Activated T-cell treated with anti-CD3 and anti-CD28 coated beads for 48 hours (primary cell): Measurements from ENCODE around the gene KIF21B.
A peak's percentile ranks its signal among the peaks of the same experiment; 100 is the strongest.

ENCODE experiments used
- DNase-seq: peaks from one replicate; pipeline ENCODE4 v3.0.0-alpha.2; 2020; ENCODE audit warnings: low read depth

The KIF21B gene

DNA sequence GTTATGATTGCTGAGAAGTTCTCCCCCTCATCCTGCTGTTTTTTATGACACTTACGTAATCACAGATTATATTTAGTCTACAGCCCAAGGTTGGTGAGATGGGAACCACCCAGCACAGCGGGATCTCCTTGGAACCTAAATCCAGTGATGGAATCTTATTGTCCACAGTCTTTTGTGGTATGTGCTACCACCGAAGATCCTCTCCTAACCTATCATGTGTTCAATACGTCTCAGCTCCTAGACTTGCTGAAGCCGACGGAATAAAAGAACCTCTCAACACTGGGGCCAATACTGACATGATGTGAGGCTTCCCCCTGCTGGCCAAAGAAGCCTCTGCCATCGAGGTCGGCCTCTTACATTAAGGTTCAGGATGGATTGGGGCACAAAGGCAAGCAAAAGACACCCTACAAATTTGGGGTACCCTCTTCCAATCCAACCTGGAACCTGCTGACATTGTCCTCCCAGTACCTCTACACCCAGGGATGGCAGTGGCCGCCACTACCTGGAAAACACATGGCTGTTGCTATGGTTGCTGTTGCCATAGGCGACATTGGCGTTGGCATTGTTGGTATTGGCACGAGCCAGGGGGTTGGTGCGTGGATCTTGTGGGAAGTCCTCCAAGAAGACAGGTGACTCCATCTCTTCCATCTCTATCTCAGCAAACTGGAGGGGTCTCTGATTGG lies 19.4 kb upstream of the KIF21B start:
- peak; percentile 44 for DNase-seq

DNA sequence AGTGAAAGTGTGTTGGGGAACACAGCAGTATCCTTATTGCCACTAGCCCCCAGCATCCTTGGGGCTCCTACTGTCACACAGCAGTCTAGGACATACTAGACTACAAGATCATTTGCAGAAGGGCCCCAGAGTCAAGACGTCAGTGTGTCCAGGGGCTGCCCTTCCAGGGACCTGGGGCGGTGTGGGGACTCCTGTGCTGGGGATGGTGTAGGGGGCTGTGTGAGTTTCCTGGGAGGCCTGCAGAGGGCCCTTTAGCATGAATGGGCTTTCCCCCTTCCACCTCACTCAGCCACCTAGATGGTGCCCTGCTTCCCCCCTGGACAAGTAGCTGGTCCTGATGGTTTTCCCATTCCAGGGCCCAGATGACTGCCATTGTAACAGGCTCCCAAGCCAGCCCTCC lies 17.5 kb upstream of the KIF21B start:
- DNase-seq = no peak

DNA sequence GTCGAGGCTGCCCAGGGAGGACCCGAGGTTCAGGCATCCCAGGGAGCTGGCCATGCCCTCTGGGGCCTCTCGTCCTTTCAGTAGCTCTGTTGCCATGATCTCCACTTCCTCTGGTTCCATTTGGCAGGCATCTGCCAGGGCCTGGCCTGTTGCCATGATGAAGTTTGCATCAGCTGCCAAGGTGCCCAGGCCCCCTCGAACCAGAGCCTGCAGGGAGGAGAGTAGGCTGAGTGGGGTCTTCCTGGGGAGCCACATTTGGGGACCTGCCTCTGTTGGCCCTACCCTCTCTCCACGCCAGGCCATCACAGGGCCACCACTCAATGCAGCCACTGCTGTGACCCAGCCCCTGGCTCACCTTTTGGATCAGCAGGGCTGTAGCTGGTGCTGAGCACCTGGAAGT lies 16.4 kb upstream of the KIF21B start:
- DNase-seq = no peak

DNA sequence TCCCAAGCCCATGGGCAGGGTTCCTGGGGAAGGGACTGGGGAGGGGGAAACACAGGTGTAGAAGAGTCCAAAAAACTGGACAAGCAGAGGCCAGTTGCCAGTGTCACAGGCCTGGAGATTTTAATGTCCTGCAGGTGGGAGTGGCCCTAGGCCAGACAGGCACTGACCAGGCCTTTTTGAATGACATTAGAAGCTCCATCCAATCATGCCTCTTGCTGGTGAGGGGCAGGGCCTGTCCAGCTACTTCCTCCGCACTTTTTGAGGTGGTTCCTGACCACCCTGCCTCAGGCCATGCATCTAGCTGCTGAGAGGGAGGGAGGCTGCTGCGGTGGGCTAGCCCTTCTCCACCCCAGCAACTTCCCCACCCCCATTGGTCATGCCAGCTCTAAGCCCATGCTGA lies 15.9 kb upstream of the KIF21B start:
- no peak for DNase-seq

DNA sequence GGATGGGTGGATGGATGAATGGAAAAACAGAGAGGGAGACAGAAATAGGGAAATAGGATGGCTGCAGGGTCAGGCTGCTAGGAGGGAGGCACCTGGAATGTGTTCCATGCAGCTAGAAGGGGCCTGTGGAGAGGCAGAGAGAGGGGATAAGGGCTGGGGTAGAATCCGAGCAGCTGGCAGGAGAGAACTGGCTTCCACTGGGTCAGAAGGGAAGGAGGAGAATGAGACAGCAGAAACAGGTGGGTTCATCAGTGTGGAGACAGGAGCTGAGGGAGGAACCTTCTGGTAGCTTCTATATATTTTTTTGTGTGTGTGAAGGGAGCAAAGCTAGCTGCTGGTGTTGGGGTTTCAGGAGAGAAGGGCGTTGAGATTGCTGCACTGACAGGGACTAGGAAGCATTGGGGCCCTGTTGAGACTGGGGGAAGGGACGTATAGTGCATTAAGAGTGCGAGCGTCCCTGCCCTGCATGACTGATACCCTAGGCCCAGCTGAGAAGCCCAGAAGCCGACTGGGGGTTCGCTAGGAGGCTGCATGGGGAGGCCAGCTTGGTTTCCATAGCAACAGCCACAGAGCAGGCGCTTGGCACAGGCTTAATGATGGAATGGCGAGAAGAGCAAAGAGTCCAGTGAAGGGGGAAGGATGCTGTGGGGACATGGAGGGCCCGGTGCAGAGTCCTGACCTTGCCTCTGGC lies 14.8 kb upstream of the KIF21B start:
- no peak for DNase-seq

DNA sequence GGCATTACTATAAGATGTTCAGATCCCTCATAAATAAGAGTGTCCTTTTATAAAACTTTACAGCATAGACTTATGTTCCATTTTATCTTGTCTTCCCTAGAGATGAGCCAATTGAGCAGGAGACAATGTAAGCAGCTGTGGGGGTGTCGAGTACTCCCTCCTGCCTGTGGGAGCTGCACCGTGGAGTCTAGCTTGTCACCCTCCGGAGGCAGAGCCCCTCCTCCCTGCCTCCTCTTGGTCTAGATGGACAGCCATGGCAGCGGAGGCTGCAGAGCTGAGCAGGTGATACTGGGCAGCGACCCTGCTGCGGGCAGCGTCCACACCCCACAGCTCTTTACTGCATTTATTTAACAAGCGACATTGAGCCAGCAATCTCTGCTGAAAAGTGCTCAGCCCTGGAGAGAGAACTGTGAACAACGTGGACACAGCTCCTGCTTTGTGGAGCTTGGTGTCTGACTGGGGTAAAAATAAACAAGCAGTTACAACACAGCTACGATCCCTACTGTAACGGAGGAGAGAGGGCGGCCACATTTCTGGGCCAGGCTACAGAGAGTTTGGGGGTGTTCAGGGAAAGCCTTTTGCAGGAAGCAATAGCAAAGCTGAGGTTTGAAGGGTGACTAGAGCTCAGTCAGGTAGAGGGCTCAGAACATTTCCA lies 12.8 kb upstream of the KIF21B start:
- DNase-seq = no peak

DNA sequence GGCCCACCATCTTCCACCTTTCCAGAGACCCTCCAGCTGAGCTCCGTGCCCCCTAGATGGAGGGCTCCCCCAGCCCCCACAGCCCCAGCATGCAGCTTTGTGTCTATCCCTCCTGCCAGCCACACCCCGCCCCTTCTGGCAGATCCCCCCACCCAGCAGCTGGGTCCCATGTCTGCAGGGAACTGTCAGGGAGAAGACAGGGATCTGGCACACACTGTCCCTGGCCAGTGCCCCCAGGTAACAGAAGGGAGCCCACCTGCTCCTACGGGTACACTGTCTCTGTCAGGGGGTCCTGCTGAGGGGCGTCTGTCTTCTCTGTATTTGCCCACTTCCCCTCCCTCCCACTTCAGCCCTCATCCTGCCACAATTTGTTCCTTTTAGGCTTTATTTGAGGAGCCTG lies 11.2 kb upstream of the KIF21B start:
- no peak for DNase-seq

DNA sequence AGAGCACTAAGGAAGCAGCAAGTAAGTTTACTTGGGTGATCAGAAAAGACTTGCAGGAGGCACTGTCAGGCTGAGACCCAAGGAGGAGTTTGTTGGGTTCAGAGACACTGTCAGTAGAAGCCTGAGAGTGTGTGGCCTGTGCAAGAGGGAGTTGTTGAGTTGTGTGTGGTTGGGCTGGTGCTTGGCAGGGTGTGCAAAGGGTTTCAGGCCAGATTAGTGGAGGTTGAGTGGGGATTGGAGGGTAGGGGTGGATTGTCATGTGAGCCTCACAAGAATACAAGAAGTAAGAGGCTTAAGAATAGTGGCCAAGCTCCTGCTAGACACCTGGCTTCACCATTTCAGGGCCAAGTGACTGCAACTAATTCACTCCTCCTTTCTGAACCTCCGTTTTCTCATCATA lies 8.9 kb upstream of the KIF21B start:
- DNase-seq = no peak

DNA sequence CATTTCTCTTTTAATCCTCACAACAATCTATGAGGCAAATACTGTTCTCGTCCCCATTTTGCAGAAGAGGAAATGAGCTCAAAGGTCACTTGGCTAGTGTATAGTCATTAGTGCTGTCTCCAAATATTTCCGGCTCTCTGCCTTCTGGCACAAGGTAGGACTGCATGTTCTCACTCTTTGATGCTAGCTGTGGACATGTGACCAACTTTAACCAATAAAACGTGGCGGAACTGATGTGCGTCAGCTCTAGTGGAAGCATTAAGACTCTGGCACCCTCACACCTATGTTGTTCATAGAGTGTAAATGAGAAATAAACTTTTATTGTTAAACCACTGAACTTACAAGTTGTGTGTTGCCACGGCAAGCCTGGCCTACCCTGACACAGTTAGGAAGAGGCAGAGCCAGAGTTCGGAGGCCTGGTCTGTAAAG lies 5.0 kb upstream of the KIF21B start:
- no peak for DNase-seq

DNA sequence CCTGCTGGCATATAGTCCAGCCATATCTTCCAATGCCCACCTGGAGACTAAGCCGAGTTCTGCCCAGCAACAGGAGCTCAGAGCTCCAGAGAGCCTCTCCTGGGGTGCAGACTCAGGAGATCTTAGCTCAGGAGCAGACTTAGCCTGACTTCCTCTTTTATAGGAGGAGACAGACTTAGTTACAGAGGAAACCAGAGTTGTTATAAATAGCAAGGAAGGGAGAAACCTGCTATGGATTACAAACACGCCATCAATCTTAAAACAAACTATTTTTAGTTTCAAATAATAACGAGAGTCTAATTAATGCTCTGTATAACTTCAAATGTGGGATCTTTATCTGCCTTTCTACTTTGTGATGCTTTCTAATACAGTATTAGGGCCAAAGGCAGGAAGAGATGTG lies 3.3 kb upstream of the KIF21B start:
- no peak for DNase-seq

DNA sequence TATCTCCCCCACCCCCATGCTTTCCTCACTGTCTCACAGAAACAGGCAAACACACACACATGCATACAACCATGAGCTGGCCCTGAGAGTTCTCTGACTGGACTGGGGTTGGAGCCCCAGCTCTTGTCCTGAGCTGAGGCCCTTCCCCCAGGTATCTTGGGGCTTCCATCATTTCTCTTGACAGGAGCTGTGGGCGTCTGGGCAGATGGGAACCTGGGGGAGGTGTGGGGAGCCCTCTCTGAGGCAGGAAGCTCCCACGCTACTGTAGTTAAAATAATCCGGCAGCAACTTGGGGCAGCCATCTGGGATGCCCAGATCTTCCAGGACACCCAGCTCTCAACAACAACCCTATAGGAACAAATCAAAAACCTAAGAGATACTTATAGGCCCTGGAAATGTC lies 2.7 kb upstream of the KIF21B start:
- DNase-seq = no peak

DNA sequence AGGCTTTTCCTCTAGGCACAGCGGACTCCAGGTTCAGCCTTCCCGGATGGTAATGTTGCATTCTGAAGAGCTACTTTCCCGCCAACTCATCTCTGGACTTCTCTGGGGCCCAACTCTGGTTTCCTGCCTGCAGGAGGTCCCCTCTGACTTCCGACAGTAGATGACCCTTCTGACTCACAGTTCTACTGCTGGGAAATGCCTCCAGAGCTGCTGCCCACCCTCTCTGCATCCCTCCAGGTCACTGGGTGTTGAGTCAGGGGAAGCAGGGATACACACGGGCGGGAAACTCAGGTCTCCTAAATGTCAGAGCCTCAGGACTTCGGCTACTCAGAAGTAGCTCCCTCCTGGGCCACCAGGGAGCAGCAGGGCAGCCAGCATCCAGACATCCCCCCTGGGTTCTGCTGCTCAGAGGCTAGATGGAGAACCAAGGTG lies 2.1 kb upstream of the KIF21B start:
- DNase-seq = no peak

DNA sequence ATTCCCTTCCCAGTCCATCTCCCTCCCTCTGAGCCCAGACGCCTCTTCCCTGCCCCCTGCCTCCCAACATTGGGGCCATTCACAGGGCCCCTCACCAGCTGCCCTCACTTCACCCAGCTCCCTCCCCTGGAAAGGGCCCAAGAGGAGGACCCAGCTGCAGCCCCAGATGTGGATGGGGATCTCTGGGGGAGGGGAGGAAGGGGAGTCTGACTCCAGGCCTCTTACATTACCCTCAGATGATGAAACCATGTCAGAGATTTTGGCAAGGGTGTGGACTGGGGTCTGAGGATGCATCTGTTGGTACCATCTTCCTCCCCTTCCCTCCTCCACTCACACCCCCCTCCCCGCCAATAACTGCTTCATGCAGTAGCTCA lies 1.1 kb upstream of the KIF21B start:
- DNase-seq = no peak

DNA sequence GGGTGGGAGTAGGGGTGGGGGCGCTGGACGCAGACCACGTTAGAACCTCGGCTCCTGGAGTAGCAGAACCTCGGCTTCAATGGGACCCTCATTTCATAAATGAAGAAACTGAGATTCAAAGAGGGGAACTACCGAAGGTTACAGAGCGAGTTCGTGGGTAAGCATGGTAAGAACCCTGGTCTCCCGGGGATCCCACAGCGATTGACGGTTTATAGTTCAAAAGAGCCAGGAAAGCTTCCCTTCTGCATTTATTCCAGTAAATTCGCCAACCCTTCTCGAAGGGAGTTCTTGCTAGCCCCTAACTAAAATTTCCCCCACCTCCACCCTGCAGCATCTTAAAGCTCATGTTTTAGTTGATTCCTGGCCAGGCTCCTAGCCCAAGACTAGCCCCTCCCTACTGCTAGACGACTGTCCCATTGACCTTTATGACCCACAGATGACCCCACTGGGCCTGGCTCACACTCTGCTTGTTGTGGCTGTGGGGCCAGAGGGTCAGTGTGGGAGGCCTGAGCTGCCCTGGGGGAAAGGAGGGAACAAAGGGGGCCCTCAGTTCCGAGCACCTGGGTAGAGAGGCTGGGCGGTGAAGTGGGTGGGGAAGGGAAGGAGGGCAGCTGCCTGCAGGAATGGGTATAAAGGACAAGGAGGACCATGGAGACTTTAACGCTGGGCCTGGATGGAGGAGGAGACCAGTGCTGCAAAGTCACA lies 558 bp upstream of the KIF21B start:
- no peak for DNase-seq

DNA sequence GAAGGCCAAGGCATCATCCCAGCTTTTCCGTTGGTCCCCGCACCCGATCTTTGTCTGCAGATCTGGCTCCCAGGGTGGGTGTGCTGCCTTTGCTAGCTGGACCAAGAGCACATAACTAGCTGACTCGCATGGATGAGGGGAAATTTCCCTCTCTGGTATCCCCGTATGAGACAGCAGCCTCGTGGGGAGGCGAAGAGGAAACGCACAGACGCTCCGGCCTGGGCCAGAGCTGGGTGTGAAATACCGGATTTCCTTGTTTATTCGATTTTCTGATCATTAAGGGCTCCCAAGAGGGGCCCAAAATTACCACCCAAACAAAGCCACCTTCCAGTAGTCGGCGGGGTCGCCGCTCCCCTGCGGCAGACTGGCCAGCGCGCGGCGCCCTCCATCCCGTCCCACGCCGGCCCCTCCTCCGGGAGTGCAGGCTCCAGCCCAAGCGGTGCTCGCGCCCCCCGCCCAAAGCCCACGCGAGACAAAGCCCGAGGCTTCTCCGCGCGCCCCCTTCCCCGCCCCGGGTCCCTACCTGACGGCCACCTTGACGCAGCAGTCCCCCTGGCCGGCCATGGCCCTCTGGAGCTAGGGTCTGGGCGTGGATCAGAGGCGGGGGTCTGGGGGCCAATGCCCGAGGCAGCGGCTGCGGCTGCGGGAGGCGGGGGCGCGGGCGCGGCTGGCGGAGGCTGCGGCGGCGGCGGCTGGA lies 546 bp downstream of the KIF21B start:
- peak; percentile 34 for DNase-seq

DNA sequence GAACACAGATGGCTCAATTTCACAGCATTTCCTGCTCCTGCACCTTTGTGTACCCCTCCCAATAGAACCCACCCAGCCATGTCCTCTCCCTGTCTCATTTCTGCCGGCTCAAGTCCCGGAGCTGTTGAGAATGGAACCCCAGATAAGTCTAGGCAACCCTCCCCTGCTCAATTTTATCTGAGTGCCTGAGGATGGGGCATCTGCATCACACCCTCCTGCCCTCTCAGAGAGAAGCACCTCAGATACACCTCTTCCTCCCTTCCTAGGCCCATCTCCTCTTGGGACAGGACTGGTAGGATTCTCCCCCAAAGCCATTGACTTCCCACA lies 1.1 kb downstream of the KIF21B start:
- DNase-seq = no peak

DNA sequence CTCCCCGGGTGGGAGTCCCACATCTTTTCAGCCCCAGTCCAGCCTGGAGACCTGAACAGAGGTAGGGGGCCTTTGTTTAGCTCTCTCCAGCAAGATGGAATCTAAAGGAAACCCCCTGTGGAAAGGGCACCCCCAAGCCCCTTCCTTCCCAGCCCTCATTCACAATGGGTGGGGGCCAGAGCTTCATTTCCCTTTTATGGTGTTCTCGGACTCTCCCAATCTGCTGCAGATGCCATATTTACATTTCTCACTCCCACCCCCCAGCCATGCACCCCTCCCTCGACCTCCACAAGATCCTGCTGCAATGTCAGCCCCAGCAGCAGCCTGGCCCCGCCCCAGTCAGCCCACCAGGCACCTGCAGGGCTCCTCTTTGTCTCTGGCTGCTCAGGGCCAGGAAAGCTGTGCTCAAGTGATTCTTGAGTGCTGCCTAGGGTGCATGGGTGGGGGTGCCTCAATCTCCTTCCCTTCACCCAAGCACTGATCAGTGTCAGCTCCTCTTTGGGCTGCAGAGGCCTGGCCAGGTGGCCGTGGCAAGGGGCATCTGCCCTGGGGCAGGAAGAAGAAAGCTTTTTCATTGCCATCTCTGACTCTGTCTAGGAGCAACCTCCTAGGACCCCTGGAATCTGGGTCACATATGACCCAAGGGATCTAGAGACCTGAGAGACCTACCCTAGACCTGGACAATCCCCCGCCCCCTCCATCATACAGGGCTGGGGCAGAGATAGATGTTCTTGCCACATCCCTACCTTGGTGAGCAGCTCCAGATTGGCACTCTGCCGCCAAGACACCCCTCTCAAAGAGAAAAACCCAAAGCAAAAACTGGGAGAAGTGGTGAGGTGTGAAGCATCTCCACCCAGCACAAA lies 1.7 kb downstream of the KIF21B start:
- DNase-seq = no peak

DNA sequence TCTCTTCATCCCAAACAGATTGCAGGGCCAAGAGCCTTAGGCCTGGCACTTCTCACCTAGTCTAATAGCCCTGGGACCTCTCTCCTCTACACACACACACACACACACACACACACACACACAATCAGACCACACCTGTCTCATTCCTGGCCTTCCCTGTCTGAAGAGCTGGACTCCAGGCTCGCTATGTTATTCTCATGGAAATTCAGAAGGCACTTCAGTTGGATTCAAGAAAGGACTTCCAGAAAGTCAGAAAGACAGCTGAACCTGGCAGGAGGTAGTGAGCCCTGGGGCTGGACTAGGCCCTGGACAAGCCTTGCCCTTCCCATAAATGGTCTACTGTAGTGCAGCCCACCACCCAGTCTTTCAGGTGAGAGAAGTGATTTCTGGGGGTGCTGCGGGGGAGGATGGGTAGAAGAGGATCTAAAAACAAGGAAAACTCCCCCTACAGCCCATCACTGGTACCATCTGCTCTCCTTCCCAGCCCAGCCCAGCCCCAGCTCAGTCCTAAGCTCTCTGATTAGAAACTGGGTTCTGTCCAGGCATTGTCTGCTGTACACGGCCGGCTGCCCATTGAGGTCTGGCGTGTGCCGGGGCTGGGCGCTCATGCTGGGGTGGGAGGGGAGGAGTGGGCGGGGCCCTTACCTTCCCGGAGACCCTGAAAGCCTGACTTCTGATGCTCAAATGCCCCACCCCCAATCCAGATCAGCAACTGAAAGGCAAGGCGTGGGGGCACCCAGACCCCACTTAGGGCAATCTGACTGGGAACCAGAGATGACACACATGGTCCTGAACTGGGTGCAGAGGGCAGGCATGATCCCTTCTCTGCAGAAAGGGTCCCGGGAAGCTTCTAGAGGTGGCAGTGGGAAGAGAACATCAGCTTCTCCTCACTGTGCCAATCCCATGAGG lies 2.5 kb downstream of the KIF21B start:
- peak; percentile 36 for DNase-seq

DNA sequence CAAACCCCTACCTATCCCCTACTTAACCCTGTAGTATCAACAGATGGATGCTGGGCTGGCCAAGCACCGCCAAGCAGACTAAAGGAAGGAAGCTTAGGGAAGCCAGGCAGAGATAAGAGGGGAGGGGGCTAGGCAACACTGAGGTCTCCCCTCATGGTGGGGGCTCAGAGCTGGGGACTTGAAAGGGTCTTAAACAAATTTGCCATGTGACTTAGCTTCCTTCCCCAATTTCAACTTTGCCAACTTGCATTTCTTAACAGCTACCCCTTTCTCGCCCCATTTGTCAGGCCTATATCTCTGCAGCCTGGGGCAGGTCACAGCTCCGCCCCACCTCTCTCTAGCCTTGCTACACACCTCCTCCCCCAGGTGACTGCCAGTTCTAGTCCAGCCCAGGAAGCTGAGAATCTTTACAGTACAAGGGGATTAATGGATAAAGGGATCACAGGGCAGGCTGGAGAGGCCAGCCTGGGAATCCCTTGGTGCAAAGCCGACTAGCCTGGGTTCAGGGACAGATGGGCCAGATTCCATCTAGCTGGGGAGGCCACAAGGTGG lies 3.4 kb downstream of the KIF21B start:
- DNase-seq = peak; percentile 29
